ENCODE results near the gene MGMT.

The MGMT gene

GRCh38 chr10:129696636-129697035 is 229.6 kb downstream of the MGMT start:
- DNase-seq, result no peak

- DNase-seq, result no peak
Measured at GRCh38 chr10:129697463-129698247, 230.6 kb downstream of the MGMT start.

DNA sequence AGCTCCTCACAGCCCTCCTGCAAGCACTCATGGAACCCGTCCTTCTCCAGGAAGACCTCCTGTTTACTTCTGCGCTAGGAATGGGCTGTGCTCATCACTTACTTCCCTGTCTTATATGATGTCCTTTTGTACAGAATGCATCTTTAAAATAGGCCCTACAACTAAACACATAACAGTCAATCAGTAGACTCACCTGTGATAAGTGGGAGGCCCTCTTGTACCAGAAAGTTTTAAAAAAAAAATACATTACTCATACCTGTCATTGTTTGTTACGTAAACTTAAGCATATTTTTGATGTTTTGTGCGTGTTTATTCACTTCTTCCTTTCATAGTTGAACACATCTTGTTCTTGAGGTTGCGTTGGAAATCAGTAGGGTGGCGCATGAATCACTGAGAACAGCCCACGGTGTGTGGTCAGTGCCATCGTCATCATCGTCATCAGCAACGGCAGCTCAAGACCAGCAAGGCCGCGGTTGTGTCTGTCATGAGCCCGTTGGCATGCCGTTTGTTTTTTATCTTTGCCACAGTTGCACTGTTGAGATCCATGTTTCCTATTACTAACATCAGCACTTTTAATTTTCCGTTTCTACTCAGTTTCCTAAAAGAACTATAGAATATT is 232.8 kb downstream of the MGMT start:
- DNase-seq, result no peak

- no peak for DNase-seq
Measured at GRCh38 chr10:129702605-129703004, 235.6 kb downstream of the MGMT start.

DNA sequence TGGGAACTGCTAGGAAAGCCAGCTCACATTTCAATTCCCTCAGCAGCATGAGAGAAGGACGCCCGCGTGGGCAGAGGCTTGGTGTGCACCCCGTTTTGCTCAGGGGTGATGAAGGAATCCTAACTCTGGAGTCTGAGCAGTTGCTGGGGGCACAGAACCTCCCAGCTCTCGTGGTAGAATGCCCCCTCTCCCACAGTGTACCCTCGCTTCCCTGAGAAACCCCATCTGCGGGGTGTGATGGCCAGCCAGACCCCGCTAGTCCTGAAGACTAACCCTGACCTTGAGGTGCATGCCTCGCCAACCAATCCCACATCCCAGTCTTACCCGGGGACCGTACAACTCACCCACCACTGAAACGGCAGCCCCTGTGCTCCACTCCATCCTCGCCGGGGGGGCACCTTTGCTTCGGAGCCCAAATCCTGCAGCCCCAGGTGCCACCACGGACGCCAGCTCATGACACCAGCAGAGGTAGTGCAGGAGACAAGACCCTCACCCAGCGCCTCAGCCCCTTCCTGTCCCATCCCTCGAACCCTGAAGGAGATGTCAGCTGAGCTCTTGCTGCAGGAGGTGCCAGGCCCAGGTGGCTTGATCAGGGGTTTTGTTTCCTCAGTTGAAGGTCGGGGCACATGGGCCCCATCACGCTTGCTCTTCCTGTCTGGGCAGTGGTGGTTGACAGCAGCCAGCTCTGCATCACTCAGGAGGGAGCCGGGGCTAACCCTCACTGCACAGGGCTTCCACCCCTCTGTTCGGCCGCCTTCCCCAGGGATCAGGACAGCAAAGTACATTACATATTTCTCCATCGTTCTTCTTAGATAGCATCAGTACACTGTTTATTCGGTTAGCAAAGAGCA is 236.5 kb downstream of the MGMT start:
- no peak for DNase-seq

DNA sequence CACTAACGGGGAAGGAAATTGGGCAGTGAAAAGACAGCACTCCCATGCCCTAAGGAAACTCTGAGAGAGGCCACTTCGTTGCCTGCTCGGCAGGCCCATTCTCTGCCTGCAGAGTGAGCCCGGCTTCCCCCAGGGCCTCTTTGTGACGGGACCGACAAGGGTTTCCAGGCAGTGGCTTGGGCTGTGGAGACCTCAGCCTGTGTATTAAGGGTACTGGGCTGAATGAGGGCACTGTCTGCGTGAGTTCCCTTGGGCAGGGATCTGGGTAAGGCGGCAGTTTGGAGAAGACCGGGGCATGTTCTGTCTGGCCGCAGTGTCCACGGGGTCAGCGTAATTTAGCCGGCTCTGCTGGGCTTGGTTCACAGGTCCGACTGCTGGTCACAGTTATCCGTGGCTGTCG is 237.2 kb downstream of the MGMT start:
- DNase-seq, result no peak

DNA sequence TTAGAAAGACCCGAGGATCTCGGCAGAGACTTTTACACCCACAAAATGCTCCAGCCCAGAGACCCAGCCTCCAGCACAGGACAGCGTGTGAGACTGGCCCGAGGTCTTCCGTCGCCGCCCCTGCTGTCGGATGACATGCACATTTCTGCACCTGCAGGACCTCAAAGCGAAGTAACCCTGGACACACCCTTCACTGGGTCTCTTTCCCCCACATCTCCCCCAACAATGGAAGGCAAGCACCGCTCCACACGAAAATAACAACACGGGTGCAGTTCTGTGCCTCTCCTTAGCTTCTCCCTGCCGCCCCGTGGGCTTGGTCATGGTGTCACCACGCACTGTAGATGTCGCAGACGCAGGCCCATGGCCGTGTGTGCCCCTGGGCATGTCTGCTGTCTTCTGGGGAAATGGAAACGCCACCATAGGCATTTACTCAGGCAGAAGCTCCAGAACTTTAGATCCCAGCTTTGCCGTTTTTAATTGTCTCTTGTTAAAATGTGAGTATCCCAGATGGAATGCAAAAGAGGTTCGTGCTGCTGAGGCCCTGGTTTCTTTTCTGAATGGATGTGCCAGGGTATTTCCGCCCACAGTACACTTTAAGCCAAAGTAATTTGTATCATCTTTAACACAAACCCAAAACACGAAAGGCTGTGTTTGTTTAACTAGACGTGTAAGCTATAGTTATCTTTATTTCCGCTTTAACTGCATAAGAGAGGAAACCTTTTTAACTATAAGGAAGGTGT is 237.9 kb downstream of the MGMT start:
- DNase-seq, result no peak

DNA sequence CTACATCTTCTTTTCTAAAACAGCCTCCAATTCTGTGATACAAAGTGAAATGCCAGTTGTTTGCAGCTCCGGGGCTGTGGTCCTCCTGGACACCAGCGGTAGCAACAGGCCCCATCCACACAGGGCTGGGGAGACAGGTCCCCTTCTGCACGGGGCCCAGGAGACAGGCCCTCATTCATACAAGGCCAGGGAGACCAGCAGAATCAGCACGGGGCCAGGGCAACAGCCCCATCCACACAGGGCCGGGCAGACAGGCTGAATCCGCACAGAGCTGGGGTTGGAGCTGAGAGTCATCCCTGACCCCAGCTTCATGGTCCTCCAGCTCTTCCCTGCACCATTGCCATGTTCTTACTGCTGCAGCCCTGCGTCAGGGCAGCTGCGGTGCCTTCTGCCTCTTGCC is 238.6 kb downstream of the MGMT start:
- no peak for DNase-seq

- no peak for DNase-seq
Measured at GRCh38 chr10:129706081-129706480, 239.0 kb downstream of the MGMT start.

- DNase-seq, result no peak
Measured at GRCh38 chr10:129706523-129706922, 239.5 kb downstream of the MGMT start.

GRCh38 chr10:129707406-129708388 is 240.7 kb downstream of the MGMT start:
- no peak for DNase-seq

- DNase-seq, result no peak
Measured at GRCh38 chr10:129709101-129709500, 242.1 kb downstream of the MGMT start.

GRCh38 chr10:129709627-129710509 is 242.8 kb downstream of the MGMT start:
- no peak for DNase-seq

DNA sequence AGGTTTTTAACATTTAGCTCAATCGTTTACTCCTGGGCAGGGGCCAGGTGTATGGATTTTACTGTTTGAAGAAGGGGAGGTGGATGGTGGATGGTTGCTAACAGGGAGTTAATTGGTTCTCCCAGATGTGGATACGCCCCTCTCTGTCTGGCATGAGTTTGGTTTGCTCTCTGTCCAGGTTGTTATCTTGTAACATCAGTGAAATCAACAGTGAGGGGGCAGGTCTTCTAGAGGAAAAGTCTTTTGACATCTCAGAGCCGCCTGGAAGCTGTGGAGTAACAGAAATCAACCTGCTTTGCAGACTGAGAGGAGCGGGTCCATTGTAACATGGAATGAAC is 243.4 kb downstream of the MGMT start:
- no peak for DNase-seq

GRCh38 chr10:129711291-129711690 is 244.2 kb downstream of the MGMT start:
- DNase-seq, result no peak

GRCh38 chr10:129712000-129712399 is 245.0 kb downstream of the MGMT start:
- no peak for DNase-seq

DNA sequence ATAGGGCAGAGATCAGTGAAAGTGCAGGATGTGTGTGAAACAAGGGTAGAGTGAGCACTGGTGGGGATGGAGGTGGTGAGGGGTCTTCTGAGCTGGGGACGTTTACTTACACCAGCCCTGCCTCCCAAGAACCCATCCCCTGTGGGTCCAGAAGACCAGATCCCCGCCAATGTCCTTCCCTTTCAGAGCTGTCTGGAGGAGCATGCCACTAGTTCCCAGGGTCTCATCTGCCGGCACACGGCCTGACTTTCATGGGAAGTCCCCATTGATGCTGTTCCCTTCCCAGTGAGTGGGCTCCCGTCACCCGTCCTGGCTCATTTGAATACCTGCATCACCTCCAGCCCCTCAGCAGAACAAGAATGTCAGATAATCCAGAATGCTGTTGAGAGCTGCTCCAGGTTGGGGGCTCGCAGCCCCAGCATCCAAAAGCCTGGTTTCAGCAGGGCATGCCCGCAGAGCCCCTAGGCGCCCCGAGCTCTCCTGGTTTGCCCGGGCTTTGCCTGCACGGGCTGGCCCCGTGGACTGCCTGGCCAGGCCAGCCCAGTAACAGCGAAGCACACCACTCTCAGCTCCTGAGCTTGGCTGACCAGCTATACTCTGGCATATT is 246.7 kb downstream of the MGMT start:
- no peak for DNase-seq

GRCh38 chr10:129715805-129716204 is 248.8 kb downstream of the MGMT start:
- no peak for DNase-seq

- no peak for DNase-seq
Measured at GRCh38 chr10:129716211-129716681, 249.2 kb downstream of the MGMT start.

GRCh38 chr10:129716881-129717280 is 249.8 kb downstream of the MGMT start:
- DNase-seq, result no peak

All from GOT3 (cell line).